PC-3 (cell line): ENCODE results near the gene GPC5.

Experiments used
- EZH2 ChIP-seq: fragments of 300-600 bp; sonication (generic); IDR thresholded peaks from one replicate; pipeline ENCODE4 v1.6.1; 2017; ENCODE audit warnings: antibody characterized with exemption, mild to moderate bottlenecking, low read length; ENCODE audit not compliant: unreplicated experiment
- TF ChIP-seq, protein P1 (sequence below): fragments of 300-600 bp; sonication (generic); conservative IDR thresholded peaks from 2 replicates; pipeline ENCODE4 v1.5.1; 2017; ENCODE audit warnings: antibody characterized with exemption, low read depth, mild to moderate bottlenecking, low read length

DNA sequence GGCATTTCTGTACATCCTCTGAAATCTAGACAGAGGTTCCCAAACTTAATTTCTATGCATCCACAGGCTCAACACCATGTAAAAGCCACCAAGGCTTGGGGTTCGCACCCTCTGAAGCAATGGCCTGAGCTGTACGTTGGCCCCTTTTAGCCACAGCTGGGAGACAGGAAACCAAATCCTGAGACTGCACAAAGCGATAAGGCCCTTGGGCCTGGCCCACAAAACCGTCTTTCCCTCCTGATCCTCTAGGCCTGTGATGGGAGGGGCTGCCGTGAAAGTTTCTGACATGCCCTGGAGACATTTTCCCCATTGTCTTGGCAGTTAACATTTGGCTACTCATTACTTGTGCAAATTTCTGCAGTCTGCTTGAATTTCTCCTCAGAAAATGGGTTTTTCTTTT is 766.4 kb downstream of the GPC5 start:
- TF ChIP-seq, protein P1, sequence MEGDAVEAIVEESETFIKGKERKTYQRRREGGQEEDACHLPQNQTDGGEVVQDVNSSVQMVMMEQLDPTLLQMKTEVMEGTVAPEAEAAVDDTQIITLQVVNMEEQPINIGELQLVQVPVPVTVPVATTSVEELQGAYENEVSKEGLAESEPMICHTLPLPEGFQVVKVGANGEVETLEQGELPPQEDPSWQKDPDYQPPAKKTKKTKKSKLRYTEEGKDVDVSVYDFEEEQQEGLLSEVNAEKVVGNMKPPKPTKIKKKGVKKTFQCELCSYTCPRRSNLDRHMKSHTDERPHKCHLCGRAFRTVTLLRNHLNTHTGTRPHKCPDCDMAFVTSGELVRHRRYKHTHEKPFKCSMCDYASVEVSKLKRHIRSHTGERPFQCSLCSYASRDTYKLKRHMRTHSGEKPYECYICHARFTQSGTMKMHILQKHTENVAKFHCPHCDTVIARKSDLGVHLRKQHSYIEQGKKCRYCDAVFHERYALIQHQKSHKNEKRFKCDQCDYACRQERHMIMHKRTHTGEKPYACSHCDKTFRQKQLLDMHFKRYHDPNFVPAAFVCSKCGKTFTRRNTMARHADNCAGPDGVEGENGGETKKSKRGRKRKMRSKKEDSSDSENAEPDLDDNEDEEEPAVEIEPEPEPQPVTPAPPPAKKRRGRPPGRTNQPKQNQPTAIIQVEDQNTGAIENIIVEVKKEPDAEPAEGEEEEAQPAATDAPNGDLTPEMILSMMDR, result no peak
- no peak for TF ChIP-seq EZH2
